HG03066 (cell line): ENCODE measurements around the gene ETFDH.
"Not testable (repeated sequence)": the region's sequence is repeated elsewhere in the genome, so short reads cannot be mapped to it uniquely, and the experiment has no call there.

Experiments used
- ATAC-seq: cut with Tn5 transposase; IDR thresholded peaks from one replicate; pipeline ENCODE4 v1.9.1; 2021; ENCODE audit warnings: low read depth; ENCODE audit not compliant: unreplicated experiment

Gene ETFDH

DNA sequence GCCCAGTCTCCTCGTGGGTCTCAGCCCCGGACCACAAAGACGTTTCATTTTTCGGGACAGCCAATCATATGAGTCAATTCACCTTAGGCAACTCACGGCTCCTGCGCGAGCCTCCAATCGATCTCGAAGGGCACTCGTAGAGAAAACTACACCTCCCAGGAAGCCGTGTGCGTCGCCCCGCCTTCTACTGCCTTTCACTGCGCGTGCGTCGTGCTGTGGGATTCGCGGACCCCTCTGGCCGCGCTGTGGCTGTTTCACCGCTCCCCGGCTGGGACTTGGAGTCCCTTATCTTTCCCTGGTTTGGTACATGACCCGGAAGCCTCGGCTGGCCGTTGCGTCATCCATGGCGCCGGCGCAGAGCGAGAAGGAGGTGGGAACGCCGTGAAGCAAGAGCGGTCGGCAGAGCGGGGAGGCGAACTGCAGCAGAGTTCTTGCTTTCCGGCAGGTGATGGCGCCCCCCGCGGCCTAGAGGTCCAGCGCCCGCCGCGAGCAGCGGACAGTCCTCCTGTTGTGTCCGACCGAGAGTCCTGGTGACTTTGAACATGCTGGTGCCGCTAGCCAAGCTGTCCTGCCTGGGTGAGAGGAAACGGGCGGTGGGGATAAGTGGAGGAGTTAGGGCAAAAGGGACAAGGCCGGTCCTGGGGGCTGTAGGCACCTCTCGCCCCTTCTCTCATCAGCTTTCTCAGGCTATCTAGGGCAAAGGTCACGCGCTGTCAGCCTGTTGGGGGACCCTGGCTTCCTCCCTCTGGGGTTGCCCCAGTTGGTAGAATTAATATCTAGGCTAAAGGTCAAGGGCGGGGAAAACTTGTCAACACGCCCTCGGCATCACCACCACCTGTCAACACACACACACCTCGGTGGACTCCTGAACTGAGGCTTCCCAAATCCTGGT lies at the start of gene ETFDH:
Gene ETFDH (plus strand): TSS at position 382 of the 892 bp plus-strand sequence. CDS start 161 bp downstream, at position 543.
- ATAC-seq: peak; percentile 85

GRCh38 chr4:158624889-158625478 lies 47.1 kb upstream of the ETFDH start:
- peak; percentile 89 for ATAC-seq

GRCh38 chr4:158625544-158625943 lies 46.6 kb upstream of the ETFDH start:
- no peak for ATAC-seq

DNA sequence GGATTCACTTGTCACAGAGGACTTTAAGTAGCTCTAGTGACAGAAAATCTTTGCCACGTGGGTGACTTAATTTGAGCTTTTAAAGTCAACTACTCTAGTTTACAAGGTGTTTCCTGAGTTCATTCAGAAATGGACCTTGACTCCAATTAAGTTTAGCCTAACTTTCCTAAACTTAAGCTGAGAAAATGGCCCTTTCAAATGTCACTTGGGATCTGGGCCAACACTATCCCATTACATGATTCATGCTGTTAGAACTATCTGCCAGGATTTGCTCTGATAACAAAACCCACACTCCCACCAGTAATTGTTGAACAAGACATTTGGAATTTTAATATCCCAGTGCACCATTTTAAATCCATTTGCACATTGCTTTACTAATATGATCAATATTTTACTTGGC lies 41.2 kb upstream of the ETFDH start:
- no peak for ATAC-seq

DNA sequence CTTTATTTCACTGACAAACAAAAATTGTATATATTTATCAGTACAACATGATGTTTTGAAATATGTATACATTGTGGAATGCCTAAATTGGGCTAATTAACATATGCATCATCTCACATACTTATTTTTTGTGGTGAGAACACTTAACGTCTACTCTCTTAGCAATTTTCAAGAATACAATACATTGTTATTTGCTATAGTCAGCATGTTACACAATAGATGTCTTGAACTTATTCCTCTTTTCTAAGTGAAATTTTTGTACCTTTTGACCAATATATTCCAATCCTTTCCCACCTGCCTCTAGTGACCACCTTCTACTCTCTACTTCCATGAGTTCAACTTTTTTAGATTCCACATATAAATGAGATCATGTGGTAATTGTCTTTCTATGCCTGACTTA lies 35.5 kb upstream of the ETFDH start:
- ATAC-seq: no peak

DNA sequence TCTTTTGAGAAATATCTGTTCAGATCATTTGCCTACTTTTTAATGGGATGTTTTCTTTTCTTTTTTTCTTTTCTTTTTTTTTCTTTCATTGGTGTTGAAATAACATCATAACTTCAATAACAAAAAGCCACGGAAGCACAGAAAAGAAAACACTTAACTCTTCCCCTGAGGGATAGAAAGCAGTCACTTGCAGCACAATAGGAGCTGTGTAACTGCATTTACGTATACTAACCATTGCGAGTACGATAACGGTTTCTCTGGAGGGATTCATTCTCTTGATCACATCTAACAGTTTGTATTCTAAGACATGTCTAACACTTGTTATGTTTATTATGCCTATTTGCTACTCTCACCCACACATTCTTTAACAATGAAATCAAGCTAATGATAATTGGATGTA lies 27.7 kb upstream of the ETFDH start:
- no peak for ATAC-seq

- no peak for ATAC-seq
Measured at GRCh38 chr4:158644760-158645159, 27.3 kb upstream of the ETFDH start.

DNA sequence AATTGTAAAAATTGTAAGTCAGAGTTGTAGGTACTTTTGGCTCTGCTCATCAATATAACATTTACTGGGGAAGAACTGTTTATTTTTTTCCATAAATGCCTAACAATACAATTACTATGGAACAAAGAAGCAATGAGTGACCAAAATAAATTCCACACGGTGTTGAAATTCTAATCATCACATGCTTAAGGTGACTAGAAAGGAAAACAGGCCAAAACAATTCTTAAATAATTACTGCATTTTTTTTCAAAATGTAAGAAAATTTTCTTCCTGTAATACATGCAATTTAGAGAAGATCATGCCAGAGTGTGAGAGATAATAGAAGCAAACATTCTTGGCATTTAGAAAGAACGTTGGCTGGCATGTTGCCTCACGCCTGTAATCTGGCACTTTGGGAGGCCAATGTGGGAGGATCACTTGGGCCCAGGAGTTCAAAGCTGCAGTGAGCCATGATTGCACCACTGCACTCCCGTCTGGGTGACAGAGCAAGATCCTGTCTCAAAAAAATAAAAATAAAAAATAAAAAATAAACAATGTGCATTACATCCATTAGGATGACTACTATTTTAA lies 22.9 kb upstream of the ETFDH start:
- ATAC-seq: no peak

GRCh38 chr4:158652920-158653319 lies 19.2 kb upstream of the ETFDH start:
- no peak for ATAC-seq

DNA sequence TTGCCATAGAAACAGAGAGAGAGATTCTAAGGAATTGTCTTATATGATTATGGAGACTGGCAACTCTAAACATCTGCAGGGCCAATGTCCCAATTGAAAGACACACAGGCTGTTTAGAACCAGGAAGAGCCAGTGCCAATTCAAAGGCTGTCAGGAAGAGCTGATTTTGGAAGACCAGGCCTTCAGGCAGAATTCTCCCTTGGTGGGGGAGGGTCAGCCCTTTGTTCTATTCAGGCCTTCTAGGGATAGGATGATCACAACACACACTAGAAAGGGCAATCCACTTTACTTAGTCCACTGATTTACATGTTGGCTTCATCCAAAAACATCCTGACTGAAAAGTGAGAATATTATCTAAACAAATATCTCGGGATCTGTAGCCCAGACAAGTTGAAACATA lies 15.7 kb upstream of the ETFDH start:
- no peak for ATAC-seq

- ATAC-seq: no peak
Measured at GRCh38 chr4:158657291-158657690, 14.8 kb upstream of the ETFDH start.

DNA sequence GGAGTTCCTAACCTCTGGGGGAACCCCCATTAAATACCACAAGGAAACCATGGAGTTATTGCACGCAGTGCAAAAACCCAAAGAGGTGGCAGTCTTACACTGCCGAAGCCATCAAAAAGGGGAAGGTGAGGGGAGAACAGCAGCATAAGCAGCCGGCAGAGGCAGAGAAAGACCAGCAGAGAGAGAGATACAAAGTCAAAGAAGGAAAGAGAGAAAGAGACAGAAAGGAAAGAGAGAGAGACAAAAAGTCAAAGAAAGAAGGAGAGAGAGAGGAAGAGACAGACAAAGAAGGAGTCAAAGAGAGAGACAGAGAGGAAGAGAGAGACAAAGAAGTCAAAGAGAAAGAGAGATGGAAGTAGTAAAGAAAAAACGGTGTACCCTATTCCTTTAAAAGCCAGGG lies 8.8 kb upstream of the ETFDH start:
- ATAC-seq: not testable (repeated sequence)

GRCh38 chr4:158663707-158664625 lies 8.1 kb upstream of the ETFDH start:
- ATAC-seq: not testable (repeated sequence)

- no peak for ATAC-seq
Measured at GRCh38 chr4:158664806-158665205, 7.3 kb upstream of the ETFDH start.

DNA sequence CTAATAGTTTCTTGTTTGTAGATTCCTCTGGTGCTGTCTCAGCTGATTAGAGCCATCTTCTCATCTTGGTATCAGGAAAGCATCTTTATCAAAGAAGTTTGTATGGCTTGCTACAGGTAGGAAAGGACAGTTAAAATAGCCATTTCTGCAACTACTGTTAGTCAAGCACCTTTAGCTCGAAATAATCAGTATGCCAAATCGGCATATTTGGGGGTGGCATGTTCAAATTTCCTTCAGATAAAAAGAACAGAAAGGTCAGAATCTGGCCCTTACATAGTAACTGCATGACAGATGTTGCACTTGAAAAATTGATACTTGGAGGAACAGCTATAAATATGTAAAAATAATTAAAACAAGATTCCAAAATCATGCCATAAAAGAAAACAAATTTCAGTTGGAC lies 5.2 kb upstream of the ETFDH start:
- no peak for ATAC-seq

DNA sequence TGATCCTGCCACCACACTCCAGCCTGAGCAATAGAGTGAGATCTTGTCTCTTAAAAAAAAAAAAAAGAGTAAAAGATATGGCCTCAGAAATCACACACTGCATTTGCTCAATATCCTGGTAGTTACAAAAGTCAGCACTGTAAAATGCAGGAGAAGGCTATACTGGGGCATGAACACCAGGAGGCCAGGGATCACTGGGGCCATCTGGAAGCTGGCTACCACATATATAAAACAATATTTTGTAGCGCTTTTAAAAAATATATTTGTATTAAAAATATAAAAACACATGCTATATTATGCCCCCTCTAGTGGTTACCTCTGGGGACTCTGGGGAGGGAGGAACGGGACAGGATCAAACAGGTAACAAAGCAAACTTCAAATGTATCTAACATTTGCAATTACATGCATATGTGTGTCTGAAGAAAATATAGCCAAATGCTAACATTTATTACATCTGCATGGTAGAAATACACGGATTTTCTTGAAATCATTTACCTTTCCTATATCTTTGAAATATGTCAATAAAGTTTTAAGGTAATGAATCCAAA lies 4.4 kb upstream of the ETFDH start:
- no peak for ATAC-seq

DNA sequence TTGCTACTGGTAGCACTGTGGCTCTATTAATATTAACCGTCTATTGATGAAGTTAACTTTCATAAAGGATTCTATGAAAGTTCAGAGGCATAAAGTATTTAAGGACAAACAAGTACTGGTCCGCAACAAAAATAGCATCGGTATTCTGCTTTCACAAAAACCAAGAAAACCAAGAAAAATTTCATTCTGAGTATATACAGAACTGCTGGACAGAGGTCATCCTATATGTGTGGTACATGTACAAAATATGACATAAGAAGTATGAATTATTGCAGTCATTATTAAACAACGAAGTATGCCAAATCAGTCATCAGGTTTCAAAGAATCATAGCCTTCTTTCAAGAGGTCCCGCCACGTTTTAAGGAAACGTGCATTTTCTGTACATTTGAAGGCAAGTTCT lies 2.8 kb upstream of the ETFDH start:
- ATAC-seq: no peak

GRCh38 chr4:158670975-158671664 lies 976 bp upstream of the ETFDH start:
- ATAC-seq: peak; percentile 28

DNA sequence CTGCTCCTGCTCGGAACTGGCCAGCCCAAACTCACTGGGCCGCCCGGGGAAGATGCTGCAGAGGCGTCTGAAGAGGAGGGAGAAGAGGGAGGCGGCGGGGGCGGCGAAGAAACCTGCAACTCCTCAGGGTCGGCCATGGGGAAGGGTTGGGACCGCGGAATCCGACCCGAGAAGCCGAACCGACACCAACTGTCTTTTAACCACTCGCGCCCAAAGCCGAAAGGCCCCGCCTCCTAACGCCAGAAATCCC lies 506 bp upstream of the ETFDH start, which contains the start of gene C4orf46:
Gene C4orf46 (minus strand): TSS at position 223 of the 250 bp plus-strand sequence. CDS start 86 bp downstream, at position 137.
- ATAC-seq: no peak

DNA sequence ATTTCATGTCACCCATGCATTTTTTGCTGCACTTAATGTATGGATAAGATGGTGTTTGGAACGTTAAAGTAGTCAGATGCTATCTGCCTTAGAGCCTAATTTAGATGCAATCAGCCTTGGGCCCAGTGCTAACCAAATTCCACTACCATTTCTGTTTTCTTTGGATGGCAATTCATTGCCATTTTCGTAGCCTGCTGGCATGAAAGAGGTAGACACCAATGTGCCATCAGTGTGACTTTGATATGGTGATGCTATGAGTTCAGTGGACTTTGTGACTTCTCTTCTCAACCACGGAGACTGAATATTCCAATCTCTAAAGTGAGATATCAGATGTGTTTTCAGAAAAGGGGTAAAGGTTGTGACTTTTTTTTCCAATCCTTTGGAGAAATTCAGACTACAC lies 1.5 kb downstream of the ETFDH start:
- no peak for ATAC-seq
